Keratinocyte (primary cell): Measurements from ENCODE around the gene SEMA4D. TPM values are rescaled to one million over a fixed set of nuclear protein-coding genes. Genes with fewer than 3 reads are reported as not detected.

ENCODE experiments used
- DNase-seq: peaks from one replicate; pipeline ENCODE4 v3.0.0-alpha.2; 2011; ENCODE audit warnings: low read depth, missing footprints, low spot score
- FAIRE-seq: peaks from 2 replicates; lab custom pipeline; 2011; peaks lifted over from hg19 to GRCh38; lab: Jason Lieb, UNC
- H2AFZ ChIP-seq: 2 replicates; pipeline ENCODE4 v1.6.0; 2012; ENCODE audit warnings: low read length, control low read depth, inconsistent platforms; ENCODE audit not compliant: control insufficient read depth
- H3K27ac ChIP-seq: 2 replicates; pipeline ENCODE4 v1.5.1; 2011; ENCODE audit warnings: low read length; ENCODE audit not compliant: control insufficient read depth, insufficient read depth
- H3K27me3 ChIP-seq: 3 replicates; pipeline ENCODE4 v1.6.0; 2011; ENCODE audit warnings: low read length; ENCODE audit not compliant: control insufficient read depth, insufficient read depth; ENCODE audit errors: extremely low read depth
- H3K36me3 ChIP-seq, 2 experiments: 2 replicates in 1 of 2; 3 replicates in 1 of 2; pipeline ENCODE4 v1.5.1; 2011; ENCODE audit warnings: low read length in 2 of 2, mild to moderate bottlenecking in 1 of 2; ENCODE audit not compliant: control insufficient read depth in 2 of 2, insufficient read depth in 2 of 2; ENCODE audit errors: extremely low read depth in 1 of 2
- H3K4me1 ChIP-seq: 3 replicates; pipeline ENCODE4 v1.5.1; 2011; ENCODE audit warnings: low read length; ENCODE audit not compliant: control insufficient read depth, insufficient read depth; ENCODE audit errors: extremely low read depth
- H3K4me2 ChIP-seq: 3 replicates; pipeline ENCODE4 v1.6.0; 2011; ENCODE audit warnings: low read depth, low read length; ENCODE audit not compliant: control insufficient read depth, insufficient read depth; ENCODE audit errors: extremely low read depth
- H3K4me3 ChIP-seq, 3 experiments: fragments of 200-600 bp in 1 of 3; sonication (generic) in 1 of 3; 2 replicates in 2 of 3; 3 replicates in 1 of 3; pipeline ENCODE4 v1.5.1; 2011 to 2016; ENCODE audit warnings: low read length in 3 of 3, mild to moderate bottlenecking in 3 of 3, control low read depth in 2 of 3, inconsistent platforms in 1 of 3, low read depth in 1 of 3, mixed read lengths in 1 of 3, mixed run types in 1 of 3, moderate library complexity in 1 of 3; ENCODE audit not compliant: control insufficient read depth in 2 of 3, insufficient read depth in 2 of 3; ENCODE audit errors: extremely low read depth in 1 of 3
- H3K79me2 ChIP-seq: 2 replicates; pipeline ENCODE4 v1.6.0; 2012; ENCODE audit warnings: low read length; ENCODE audit not compliant: control insufficient read depth, insufficient read depth
- H3K9ac ChIP-seq: 3 replicates; pipeline ENCODE4 v1.6.0; 2011; ENCODE audit warnings: low read length; ENCODE audit not compliant: control insufficient read depth, insufficient read depth; ENCODE audit errors: extremely low read depth
- H3K9me1 ChIP-seq: 3 replicates; pipeline ENCODE4 v1.6.0; 2011; ENCODE audit warnings: low read length; ENCODE audit not compliant: control insufficient read depth, insufficient read depth; ENCODE audit errors: extremely low read depth
- H3K9me3 ChIP-seq: 2 replicates; pipeline ENCODE4 v1.5.1; 2012; ENCODE audit warnings: low read depth, low read length; ENCODE audit not compliant: control insufficient read depth
- H4K20me1 ChIP-seq: 3 replicates; pipeline ENCODE4 v1.6.0; 2011; ENCODE audit warnings: low read length; ENCODE audit not compliant: control insufficient read depth, insufficient read depth; ENCODE audit errors: extremely low read depth
- CTCF ChIP-seq, 3 experiments: IDR thresholded peaks in 1 of 3; conservative IDR thresholded peaks in 1 of 3; optimal IDR thresholded peaks in 1 of 3; 2 replicates in 2 of 3; 3 replicates in 1 of 3; pipeline versions ENCODE3 to v1.5.1; 2011; ENCODE audit warnings: low read length in 3 of 3, mild to moderate bottlenecking in 3 of 3, moderate library complexity in 2 of 3, control low read depth in 1 of 3, inconsistent platforms in 1 of 3; ENCODE audit not compliant: insufficient read depth in 2 of 3; ENCODE audit errors: extremely low read depth in 1 of 3
- EZH2 ChIP-seq: IDR thresholded peaks from one replicate; pipeline ENCODE4 v1.6.1; 2012; ENCODE audit warnings: inconsistent platforms, mild to moderate bottlenecking, low read length, moderate library complexity
- dilution Hi-C: fragments of 300-500 bp; cut with MboI; formaldehyde crosslinking; loops from one replicate; pipeline ENCODE4 v1.7.0; 2020; ENCODE audit warnings: low sequenced_read_pairs; ENCODE audit not compliant: extremely low pct_ligation_motif_present
- polyA plus RNA-seq, 5 experiments: library from polyadenylated mRNA; depleted of rRNA in 3 of 5; stranded (reverse) in 3 of 5; stranded (forward) in 1 of 5; unstranded in 1 of 5; fragments of >200 nt; gene quantifications; 1 replicate in 1 of 5; 2 replicates in 3 of 5; 3 replicates in 1 of 5; pipeline versions ENCODE4 v1.2.1 to v1.2.3, GENCODE V29; 2011 to 2012; ENCODE audit warnings: missing spikeins in 2 of 5, low read depth in 1 of 5, low replicate concordance in 1 of 5

SEMA4D gene
- polyA plus RNA-seq, 1 donor (not counting 4 experiments of a cell fraction or from before 2014, with no cell fraction given), result 0.43 TPM

- no peak overlapping the region for H3K4me3 ChIP-seq
- H3K9me1 ChIP-seq, result no peaks in the 10 kb centered on the region
- peaks cover 4% of the 10 kb centered on the region for H3K27me3 ChIP-seq
- H3K27ac ChIP-seq, result no peak overlapping the region
- DNase-seq (no peak), FAIRE-seq (no peak)
- dilution Hi-C loops, result no loop called here
- no peak overlapping the region for H3K9ac ChIP-seq
- H2AFZ ChIP-seq, result no peak overlapping the region
- no peaks in the 10 kb centered on the region for H4K20me1 ChIP-seq
- H3K9me3 ChIP-seq, result no peaks in the 10 kb centered on the region
- H3K4me2 ChIP-seq, result no peak overlapping the region
- H3K4me1 ChIP-seq, result no peaks in the 10 kb centered on the region
- no peaks in the 10 kb centered on the region for H3K36me3 ChIP-seq
- H3K79me2 ChIP-seq, result no peaks in the 10 kb centered on the region
- TF ChIP-seq CTCF (optimal IDR thresholded peaks at IDR 0.05 in 1 of 3, IDR thresholded peaks at IDR 0.05 in 1 of 3, conservative IDR thresholded peaks at IDR 0.05 in 1 of 3; ENCODE audit: extremely low read depth in 1 of 3, insufficient read depth in 2 of 3, low read length in 3 of 3), result no peak
- TF ChIP-seq EZH2, result no peak
Observed at GRCh38 chr9:89502671-89503070, 4.8 kb upstream of the SEMA4D start.

DNA sequence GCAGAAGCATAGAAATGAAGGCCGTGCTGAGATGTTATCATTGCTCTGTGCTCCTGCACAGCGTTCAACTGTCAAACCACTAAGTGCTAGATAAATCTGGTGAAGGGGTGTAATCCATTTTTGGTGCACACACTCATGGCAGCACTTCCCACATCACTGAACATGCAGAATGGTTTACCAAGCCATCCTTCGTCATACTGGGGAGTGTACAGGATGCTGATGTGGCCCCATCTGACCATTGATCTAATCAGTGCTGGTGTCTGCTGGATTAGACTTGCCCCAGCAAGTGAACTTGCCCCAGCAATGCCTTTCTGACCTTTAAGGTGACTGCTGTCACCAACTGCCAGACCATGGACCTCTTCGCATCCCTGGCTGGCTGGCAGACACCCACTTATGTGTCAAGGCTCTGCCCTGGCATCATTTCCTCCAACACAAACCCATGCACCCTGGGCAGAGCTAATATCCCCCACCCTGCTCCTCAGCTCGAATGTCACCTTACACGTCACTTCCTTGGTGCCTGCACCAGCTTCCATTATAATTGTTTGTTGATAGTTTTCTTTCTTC is 4.2 kb upstream of the SEMA4D start:
- H3K9me3 ChIP-seq, result no peaks in the 10 kb centered on the region
- FAIRE-seq, result no peak
- no peaks in the 10 kb centered on the region for H3K36me3 ChIP-seq
- no peaks in the 10 kb centered on the region for H3K9me1 ChIP-seq
- no peaks in the 10 kb centered on the region for H3K4me1 ChIP-seq
- no peak overlapping the region for H2AFZ ChIP-seq
- no peak overlapping the region for H3K4me3 ChIP-seq
- H3K79me2 ChIP-seq, result no peaks in the 10 kb centered on the region
- no peak overlapping the region for H3K9ac ChIP-seq
- H3K27ac ChIP-seq, result no peak overlapping the region
- no peak for TF ChIP-seq CTCF (optimal IDR thresholded peaks at IDR 0.05 in 1 of 3, IDR thresholded peaks at IDR 0.05 in 1 of 3, conservative IDR thresholded peaks at IDR 0.05 in 1 of 3; ENCODE audit: extremely low read depth in 1 of 3, insufficient read depth in 2 of 3, low read length in 3 of 3)
- no peak for TF ChIP-seq EZH2
- dilution Hi-C loops, result no loop called here
- no peaks in the 10 kb centered on the region for H4K20me1 ChIP-seq
- no peak for DNase-seq
- H3K4me2 ChIP-seq, result no peak overlapping the region
- peaks cover 4% of the 10 kb centered on the region for H3K27me3 ChIP-seq
